ENCODE results near the gene ADAM12. TPM values are rescaled to one million over a fixed set of nuclear protein-coding genes. Genes with fewer than 3 reads are reported as not detected.

The ADAM12 gene
- polyA plus RNA-seq (2011; rRNA removed) (8.6 and 11.0 TPM in 2 replicates), polyA minus RNA-seq (2011; rRNA and poly(A)+ RNA removed) (11.2 and 15.2 TPM in 2 replicates)

GRCh38 chr10:126387931-126388911, at the start of gene ADAM12:
ADAM12 (minus strand) TSS chr10:126388477; CDS start chr10:126388145, 332 bp downstream.
- ChIA-PET POLR2A (interaction anchor here (0.5 kb wide), 1 partner anchor 172 kb away, joined by 3 read pairs; no protein-coding TSS in a partner anchor), CTCF (interaction anchor here (0.6 to 4.4 kb wide), 20 partner anchors 16 to 454 kb away, joined by 3 to 32 read pairs (median 4); no protein-coding TSS in a partner anchor)
- Histone ChIP-seq H3K36me3 (ENCODE audit: control insufficient read depth, insufficient read depth, low read length) (no peaks in the 10 kb centered on the region), H3K27me3 (ENCODE audit: control insufficient read depth, insufficient read depth, low read length) (no peaks in the 10 kb centered on the region), H3K4me3 (ENCODE audit: low read depth, low read length) (peak within 1 kb of the TSS; percentile 60)
- TF ChIP-seq CTCF (IDR thresholded peaks at IDR 0.05; ENCODE audit: insufficient read depth, low read depth, low read length): no peak
- no peak for DNase-seq (ENCODE audit: low read depth)

GRCh38 chr10:126437635-126438406, 49.5 kb upstream of the ADAM12 start:
- POLR2A ChIA-PET: no interaction called here

GRCh38 chr10:126434235-126434634, 46.0 kb upstream of the ADAM12 start:
- no peaks in the 10 kb centered on the region for H3K36me3 ChIP-seq (ENCODE audit: control insufficient read depth, insufficient read depth, low read length)
- H3K4me3 ChIP-seq (ENCODE audit: low read depth, low read length): no peak overlapping the region
- POLR2A ChIA-PET: no interaction called here
- no peak for DNase-seq (ENCODE audit: low read depth)
- H3K27me3 ChIP-seq (ENCODE audit: control insufficient read depth, insufficient read depth, low read length): peaks cover 2% of the 10 kb centered on the region; the same call in 1 of the 2 replicates
- CTCF ChIA-PET: interaction anchor here (0.6 to 0.8 kb wide), 3 partner anchors 15 to 70 kb away, joined by 3 read pairs; no protein-coding TSS in a partner anchor
- TF ChIP-seq CTCF (IDR thresholded peaks at IDR 0.05; ENCODE audit: insufficient read depth, low read depth, low read length): no peak

More at GRCh38 chr10:126437635-126438406, 49.5 kb upstream of the ADAM12 start:
- CTCF ChIA-PET: no interaction called here
- no peak for DNase-seq (ENCODE audit: low read depth)
- no peak overlapping the region for H3K4me3 ChIP-seq (ENCODE audit: low read depth, low read length)
- TF ChIP-seq CTCF (IDR thresholded peaks at IDR 0.05; ENCODE audit: insufficient read depth, low read depth, low read length): no peak
- H3K36me3 ChIP-seq (ENCODE audit: control insufficient read depth, insufficient read depth, low read length): no peaks in the 10 kb centered on the region
- H3K27me3 ChIP-seq (ENCODE audit: control insufficient read depth, insufficient read depth, low read length): peaks cover 2% of the 10 kb centered on the region; the same call in 1 of the 2 replicates

GRCh38 chr10:126433351-126433750, 45.1 kb upstream of the ADAM12 start:
- POLR2A ChIA-PET: interaction anchor here (0.6 kb wide), 1 partner anchor 19 kb away, joined by 4 read pairs; no protein-coding TSS in a partner anchor
- no peak overlapping the region for H3K4me3 ChIP-seq (ENCODE audit: low read depth, low read length)
- no peaks in the 10 kb centered on the region for H3K36me3 ChIP-seq (ENCODE audit: control insufficient read depth, insufficient read depth, low read length)
- no peak for DNase-seq (ENCODE audit: low read depth)
- CTCF ChIA-PET: interaction anchor here (0.7 kb wide), 1 partner anchor 16 kb away, joined by 3 read pairs; no protein-coding TSS in a partner anchor
- peaks cover 2% of the 10 kb centered on the region; the same call in 1 of the 2 replicates for H3K27me3 ChIP-seq (ENCODE audit: control insufficient read depth, insufficient read depth, low read length)
- TF ChIP-seq CTCF (IDR thresholded peaks at IDR 0.05; ENCODE audit: insufficient read depth, low read depth, low read length): no peak
